H1 (cell line): Measurements from ENCODE around the gene ACACA. TPM values are rescaled to one million over a fixed set of nuclear protein-coding genes. Genes with fewer than 3 reads are reported as not detected.

Source experiments
- CTCF ChIA-PET: fragments of 300-600 bp; sonication (Branson Sonifier 250); formaldehyde crosslinking; loops from one replicate; lab custom pipeline; 2021; ENCODE audit not compliant: partially characterized antibody; lab: Charles Lee
- POLR2A ChIA-PET: fragments of 300-600 bp; sonication (Branson Sonifier 250); formaldehyde crosslinking; loops from one replicate; lab custom pipeline; 2021; ENCODE audit warnings: inconsistent platforms; ENCODE audit not compliant: partially characterized antibody; lab: Charles Lee
- DNase-seq, 2 experiments: peaks; one replicate each; pipeline versions ENCODE4 v3.0.0 to v3.0.0-alpha.2; 2010 to 2022; ENCODE audit warnings: low spot score in 2 of 2, low read depth in 1 of 2, mixed read lengths in 1 of 2
- FAIRE-seq: peaks from 2 replicates; lab custom pipeline; 2011; peaks lifted over from hg19 to GRCh38; lab: Jason Lieb, UNC
- H2AFZ ChIP-seq: 2 replicates; pipeline ENCODE4 v1.8.1; 2012; ENCODE audit warnings: low read length, inconsistent platforms
- H2AK5ac ChIP-seq: 2 replicates; pipeline ENCODE4 v1.6.1; 2013; ENCODE audit warnings: low read depth, low read length
- H2BK120ac ChIP-seq: replicated peaks from 2 replicates; pipeline ENCODE3; 2013; ENCODE audit warnings: low read depth, low read length, inconsistent platforms
- H2BK12ac ChIP-seq: 2 replicates; pipeline ENCODE4 v1.6.1; 2013; ENCODE audit warnings: low read depth, low read length
- H2BK15ac ChIP-seq: 2 replicates; pipeline ENCODE4 v1.6.1; 2013; ENCODE audit warnings: low read length
- H2BK20ac ChIP-seq: 2 replicates; pipeline ENCODE4 v1.6.1; 2013; ENCODE audit warnings: low read length
- H2BK5ac ChIP-seq: 2 replicates; pipeline ENCODE4 v1.6.1; 2013; ENCODE audit warnings: low read depth, low read length
- H3K14ac ChIP-seq: 2 replicates; pipeline ENCODE4 v1.6.1; 2013; ENCODE audit warnings: inconsistent platforms; ENCODE audit not compliant: insufficient read length
- H3K18ac ChIP-seq: 2 replicates; pipeline ENCODE4 v1.6.1; 2013; ENCODE audit warnings: low read length; ENCODE audit errors: extremely low read depth
- H3K23ac ChIP-seq: 2 replicates; pipeline ENCODE4 v1.6.1; 2013; ENCODE audit warnings: inconsistent platforms; ENCODE audit not compliant: insufficient read length
- H3K23me2 ChIP-seq: 2 replicates; pipeline ENCODE4 v1.6.1; 2013; ENCODE audit warnings: low read depth, low read length
- H3K27ac ChIP-seq: 2 replicates; pipeline ENCODE4 v1.6.1; 2011; ENCODE audit warnings: low read depth, low read length, inconsistent platforms
- H3K27me3 ChIP-seq, 4 experiments: replicated peaks in 1 of 4; 1 replicate in 1 of 4; 2 replicates in 3 of 4; pipeline versions ENCODE4 v1.6.1 to v1.8.1; 2011 to 2013; ENCODE audit warnings: low read length in 3 of 4, mild to moderate bottlenecking in 3 of 4, inconsistent platforms in 2 of 4, mixed read lengths in 2 of 4, moderate library complexity in 1 of 4; ENCODE audit not compliant: control insufficient read depth in 3 of 4, insufficient read depth in 3 of 4; ENCODE audit errors: extremely low read depth in 1 of 4
- H3K36me3 ChIP-seq, 4 experiments: 2 replicates each; pipeline versions ENCODE4 v1.6.1 to v1.8.1; 2011 to 2013; ENCODE audit warnings: mild to moderate bottlenecking in 4 of 4, low read length in 3 of 4, moderate library complexity in 2 of 4, control low read depth in 1 of 4, inconsistent platforms in 1 of 4; ENCODE audit not compliant: insufficient read depth in 4 of 4, control insufficient read depth in 2 of 4
- H3K4ac ChIP-seq: replicated peaks from 2 replicates; pipeline ENCODE3; 2013; ENCODE audit warnings: low read length, low read depth, mixed read lengths, inconsistent platforms; ENCODE audit not compliant: insufficient read length
- H3K4me1 ChIP-seq, 4 experiments: replicated peaks in 1 of 4; 1 replicate in 1 of 4; 2 replicates in 3 of 4; pipeline versions ENCODE4 v1.6.1 to v1.8.1; 2011 to 2013; ENCODE audit warnings: low read length in 3 of 4, inconsistent platforms in 2 of 4, mixed read lengths in 1 of 4; ENCODE audit not compliant: insufficient read depth in 4 of 4, control insufficient read depth in 3 of 4
- H3K4me2 ChIP-seq, 2 experiments: 2 replicates each; pipeline versions ENCODE4 v1.6.1 to v1.8.1; 2011 to 2013; ENCODE audit warnings: low read depth in 2 of 2, low read length in 2 of 2, control low read depth in 1 of 2, inconsistent platforms in 1 of 2, mild to moderate bottlenecking in 1 of 2; ENCODE audit not compliant: insufficient read depth in 1 of 2
- H3K4me3 ChIP-seq, 4 experiments: fragments of 200-600, 300-600 bp in 1 of 4; sonication (generic), shearing (Covaris generic), sonication (Bioruptor Twin) in 1 of 4; 2 replicates each; pipeline versions ENCODE4 v1.5.1 to v1.8.1; 2011 to 2016; ENCODE audit warnings: low read length in 4 of 4, low read depth in 3 of 4, control low read depth in 2 of 4, inconsistent platforms in 2 of 4, mild to moderate bottlenecking in 2 of 4, mixed read lengths in 1 of 4, moderate library complexity in 1 of 4; ENCODE audit not compliant: insufficient read depth in 2 of 4; ENCODE audit errors: extremely low read depth in 1 of 4
- H3K56ac ChIP-seq: replicated peaks from 2 replicates; pipeline ENCODE3; 2013; ENCODE audit warnings: low read depth, mild to moderate bottlenecking, mixed read lengths, low read length, inconsistent platforms; ENCODE audit not compliant: insufficient read length
- H3K79me1 ChIP-seq: 2 replicates; pipeline ENCODE4 v1.6.1; 2013; ENCODE audit warnings: low read depth, low read length, control low read depth
- H3K79me2 ChIP-seq, 2 experiments: 2 replicates each; pipeline versions ENCODE4 v1.6.1 to v1.8.1; 2012 to 2013; ENCODE audit warnings: low read length in 2 of 2, mild to moderate bottlenecking in 2 of 2, inconsistent platforms in 1 of 2; ENCODE audit not compliant: insufficient read depth in 2 of 2, control insufficient read depth in 1 of 2
- H3K9ac ChIP-seq, 4 experiments: replicated peaks in 1 of 4; 1 replicate in 1 of 4; 2 replicates in 3 of 4; pipeline versions ENCODE4 v1.6.1 to v1.8.1; 2011 to 2013; ENCODE audit warnings: low read depth in 3 of 4, low read length in 3 of 4, control low read depth in 2 of 4, mild to moderate bottlenecking in 2 of 4, moderate library complexity in 2 of 4, inconsistent platforms in 1 of 4; ENCODE audit errors: extremely low read depth in 1 of 4
- H3K9me3 ChIP-seq, 2 experiments: 2 replicates each; pipeline versions ENCODE4 v1.6.1 to v1.8.1; 2012 to 2013; ENCODE audit warnings: mild to moderate bottlenecking in 2 of 2, moderate library complexity in 2 of 2, control low read depth in 1 of 2, inconsistent platforms in 1 of 2, low read depth in 1 of 2, low read length in 1 of 2, mixed read lengths in 1 of 2; ENCODE audit not compliant: insufficient read depth in 2 of 2
- H4K20me1 ChIP-seq, 2 experiments: replicated peaks in 1 of 2; 2 replicates each; pipeline versions ENCODE3 to v1.8.1; 2011 to 2013; ENCODE audit warnings: inconsistent platforms in 2 of 2, low read length in 2 of 2, mild to moderate bottlenecking in 1 of 2; ENCODE audit not compliant: insufficient read depth in 2 of 2, control insufficient read depth in 1 of 2
- H4K5ac ChIP-seq: 2 replicates; pipeline ENCODE4 v1.6.1; 2013; ENCODE audit warnings: low read length, low read depth, mixed read lengths, inconsistent platforms; ENCODE audit not compliant: insufficient read length
- H4K8ac ChIP-seq: 2 replicates; pipeline ENCODE4 v1.8.0; 2013; ENCODE audit warnings: mild to moderate bottlenecking, moderate library complexity, low read length, inconsistent platforms; ENCODE audit not compliant: insufficient read depth; ENCODE audit errors: extremely low read depth
- H4K91ac ChIP-seq: replicated peaks from 2 replicates; pipeline ENCODE3; 2013; ENCODE audit warnings: low read length, mixed read lengths, inconsistent platforms; ENCODE audit not compliant: insufficient read length
- MAFK ChIP-seq: IDR thresholded peaks from 2 replicates; pipeline ENCODE4 v1.6.1; 2012; ENCODE audit warnings: low read depth, mild to moderate bottlenecking, improper control_type of control experiment, low read length
- RXRA ChIP-seq: IDR thresholded peaks from 2 replicates; pipeline ENCODE4 v1.6.1; 2011; ENCODE audit warnings: low read depth, mild to moderate bottlenecking, low read length, moderate library complexity; ENCODE audit not compliant: insufficient read depth
- SP2 ChIP-seq: IDR thresholded peaks from 2 replicates; pipeline ENCODE4 v1.6.1; 2012; ENCODE audit warnings: mild to moderate bottlenecking, low read length, inconsistent platforms
- SUZ12 ChIP-seq: fragments of 200-600 bp; sonication (generic); IDR thresholded peaks from 2 replicates; pipeline ENCODE4 v1.6.1; 2012; ENCODE audit warnings: mild to moderate bottlenecking, inconsistent platforms, low read length, moderate library complexity, mixed read lengths
- WGBS, 2 experiments: shearing (Covaris generic) in 1 of 2; methylation state at CpG; one replicate each; pipeline versions ENCODE4 v1.1.6 to v1.1.7; 2013 to 2015; ENCODE audit warnings: low lambda C conversion rate in 2 of 2, mixed read lengths in 2 of 2, inconsistent platforms in 1 of 2, low coverage in 1 of 2, missing lambda C conversion rate in 1 of 2; ENCODE audit not compliant: insufficient replicate concordance in 2 of 2, insufficient coverage in 1 of 2, insufficient read length in 1 of 2; ENCODE audit errors: extremely low coverage in 1 of 2, missing lambda C conversion rate in 1 of 2; 5-methylcytosine and 5-hydroxymethylcytosine counted together
- polyA plus RNA-seq, 7 experiments: library from polyadenylated mRNA; depleted of rRNA in 3 of 7; stranded (reverse) in 5 of 7; unstranded in 2 of 7; fragments of >200 nt in 5 of 7; fragments of 200-250 nt in 2 of 7; gene quantifications; 1 replicate in 5 of 7; 2 replicates in 1 of 7; 4 replicates in 1 of 7; pipeline versions ENCODE4 v1.2.1 to v1.2.3, GENCODE V29; 2011 to 2013; ENCODE audit warnings: missing spikeins in 2 of 7, mixed read lengths in 2 of 7
- total RNA-seq: library from RNA; stranded (reverse); fragmentation: NEBNext Ultra II Directional; extraction: Animal tissue kit (Norgen Biotek cat#: 25700); gene quantifications from 2 replicates; pipeline ENCODE4 v1.2.1, GENCODE V29; 2021

ACACA gene
- total and polyA plus RNA-seq, 2 of the 8 experiments (the other 6 are each of a cell fraction or from before 2014, with no cell fraction given), result 74.0 to 160 TPM

DNA sequence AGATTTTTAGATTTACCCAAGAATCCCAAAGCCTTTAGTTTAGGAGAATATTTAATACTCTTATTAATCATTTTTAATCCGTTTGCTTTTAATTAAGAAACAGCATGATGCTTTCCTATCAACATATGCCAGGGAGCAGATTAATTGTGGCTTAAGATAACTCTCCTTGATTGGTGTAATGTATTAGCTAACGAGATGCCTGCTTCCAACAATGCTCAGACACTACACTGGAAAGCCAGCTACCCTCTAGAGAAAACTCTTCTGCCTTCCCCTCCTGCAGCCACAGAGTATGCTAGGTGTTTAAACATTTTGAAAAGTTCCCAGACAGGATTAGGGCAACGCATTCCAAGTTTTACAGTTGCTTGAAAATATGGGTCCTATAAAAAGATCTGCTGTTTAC, 315.7 kb downstream of the ACACA start:
- no peak overlapping the region for H2BK20ac ChIP-seq
- no peak overlapping the region for H2AK5ac ChIP-seq
- H2BK120ac ChIP-seq, result no peak overlapping the region
- H4K8ac ChIP-seq, result no peak overlapping the region; the same call in 1 of the 2 replicates
- H3K4me1 ChIP-seq, result peaks cover 0 to 4% (median 0%) of the 10 kb centered on the region in 4 experiments; a peak in 1 of 7 replicates
- H3K23ac ChIP-seq, result no peak overlapping the region
- no peak overlapping the region for H2BK12ac ChIP-seq
- H3K14ac ChIP-seq, result no peak overlapping the region
- no peak overlapping the region for H2AFZ ChIP-seq
- no peaks in the 10 kb centered on the region for H3K79me2 ChIP-seq
- POLR2A ChIA-PET, result interaction anchor here (0.8 kb wide), 1 partner anchor 15 kb away, joined by 3 read pairs; no protein-coding TSS in a partner anchor
- no peak overlapping the region for H3K18ac ChIP-seq
- H3K36me3 ChIP-seq, result peaks cover 12 to 49% (median 37%) of the 10 kb centered on the region in 4 experiments; a peak in 7 of 8 replicates
- TF ChIP-seq SP2, result no peak
- TF ChIP-seq RXRA, result no peak
- TF ChIP-seq SUZ12, result no peak
- no peak for TF ChIP-seq MAFK
- TF ChIP-seq, all 59 proteins: peak for 0
- Histone ChIP-seq H3K4me3 (no peak overlapping the region), H4K91ac (no peak overlapping the region), H2BK5ac (no peak overlapping the region), H4K20me1 (no peaks in the 10 kb centered on the region), H3K27me3 (no peaks in the 10 kb centered on the region), H3K4ac (no peak overlapping the region), H3K27ac (no peak overlapping the region), H4K5ac (no peak overlapping the region), H3K9ac (no peak overlapping the region), H2BK15ac (no peak overlapping the region), H3K56ac (no peak overlapping the region), H3K9me3 (no peaks in the 10 kb centered on the region), H3K79me1 (no peaks in the 10 kb centered on the region), H3K23me2 (no peaks in the 10 kb centered on the region), H3K4me2 (no peak overlapping the region)
- no peak for DNase-seq
- FAIRE-seq, result no peak
- CTCF ChIA-PET, result interaction anchor here (1.0 kb wide), 2 partner anchors 9 to 83 kb away, joined by 3 to 4 read pairs; no protein-coding TSS in a partner anchor
- WGBS, 2 experiments, result 84% methylated on average over 3 of the region's 3 CpGs; no CpG with 5 or more reads in 1 of the 2 experiments
